Measurements from ENCODE around the gene CLEC14A.

The CLEC14A gene

DNA sequence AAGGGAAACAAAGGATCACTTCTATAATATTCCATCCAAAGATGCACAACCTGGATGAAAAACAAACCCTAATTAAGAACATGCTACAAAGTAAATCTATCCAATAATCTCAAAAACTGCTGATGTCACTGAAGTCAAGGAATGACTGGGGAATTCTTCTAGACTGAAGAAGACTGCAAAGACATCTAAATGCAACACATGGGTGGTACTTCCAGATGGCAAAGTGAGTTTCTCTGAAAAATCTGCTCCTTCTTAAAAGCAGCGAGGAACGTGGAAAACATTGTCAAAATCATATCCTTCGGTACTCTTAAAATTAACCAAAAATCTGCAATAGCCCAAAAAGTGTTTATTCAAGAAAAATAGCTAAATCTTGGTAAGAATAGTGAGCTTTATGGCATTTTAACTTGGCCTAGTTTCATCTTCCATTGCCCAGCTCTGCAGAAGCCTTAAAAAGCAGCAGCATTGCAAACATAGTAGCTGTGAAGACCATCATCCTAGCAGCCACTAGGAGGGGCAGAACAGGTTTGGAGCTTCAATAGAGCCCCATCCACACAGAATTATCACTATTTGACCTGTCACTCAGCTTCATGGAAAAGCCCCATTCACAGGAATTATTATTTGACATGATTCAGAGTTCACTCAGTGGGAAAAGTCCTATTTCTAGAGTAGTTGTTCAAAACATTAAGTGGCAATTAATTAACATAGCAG lies 7.4 kb downstream of the CLEC14A start:
- DNase-seq (ENCODE audit: low read depth in 2 of 2): no peak

DNA sequence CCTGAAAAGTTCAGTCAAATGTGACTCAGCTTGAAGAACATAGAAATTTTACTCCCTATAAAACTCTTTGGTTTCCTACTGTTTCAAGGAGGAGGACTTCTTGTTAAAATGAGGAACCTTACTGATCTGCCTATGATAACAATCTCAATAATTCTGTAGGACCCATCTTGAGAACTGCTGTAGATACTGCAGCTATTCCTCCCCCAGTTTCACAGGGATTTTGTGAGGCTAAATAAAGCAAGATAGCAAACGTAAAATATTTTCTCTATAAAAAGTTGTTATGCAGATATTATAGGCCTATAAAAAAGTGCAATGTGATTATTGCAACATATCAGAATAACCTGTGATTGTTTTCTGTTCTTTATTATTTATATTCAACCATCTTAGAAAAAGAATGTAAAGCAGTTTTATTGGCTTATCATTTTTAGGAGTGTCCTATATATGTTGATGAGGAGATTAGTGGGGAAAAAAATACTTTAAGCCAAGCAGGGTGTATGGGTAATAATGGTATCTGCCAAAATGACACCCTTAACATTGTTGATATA lies 12.1 kb downstream of the CLEC14A start:
- no peak for DNase-seq (ENCODE audit: low read depth in 2 of 2)

DNA sequence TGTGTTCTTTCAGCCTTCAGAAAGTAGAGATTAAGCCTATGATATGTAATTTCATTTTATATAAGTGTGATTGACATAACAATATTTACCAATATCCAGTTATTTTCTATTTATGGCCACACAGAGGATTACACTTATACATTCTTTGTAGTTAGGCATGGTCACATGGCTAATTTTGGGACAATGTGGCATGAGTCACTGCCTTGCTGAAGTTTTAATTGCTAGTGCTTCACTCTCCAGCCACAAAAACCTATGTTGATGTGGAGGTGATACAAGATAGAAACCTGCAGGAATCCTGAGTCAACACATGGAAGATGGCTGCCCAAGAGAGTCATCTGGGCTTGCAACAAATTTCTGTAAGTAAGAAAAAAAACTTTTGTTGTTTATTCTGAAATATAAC lies 17.0 kb downstream of the CLEC14A start:
- no peak for DNase-seq (ENCODE audit: low read depth in 2 of 2)

DNA sequence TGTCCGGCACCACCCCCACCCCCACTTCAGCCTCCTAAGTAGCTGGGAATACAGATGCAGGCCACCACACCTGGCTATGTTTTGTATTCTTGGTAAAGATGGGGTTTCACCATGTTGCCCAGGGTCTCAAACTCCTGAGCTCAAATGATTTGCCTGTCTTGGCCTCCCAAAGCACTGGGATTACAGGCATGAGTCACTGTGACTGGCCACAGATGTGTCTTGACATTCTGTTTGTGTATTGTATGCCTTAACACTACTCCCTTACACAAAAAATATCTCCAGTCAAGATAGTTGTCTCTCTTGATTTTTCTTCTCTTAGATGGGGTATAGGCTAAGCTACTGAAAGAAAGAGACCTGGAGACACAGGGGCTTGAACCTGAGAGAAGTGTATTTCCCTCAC lies 17.6 kb downstream of the CLEC14A start:
- DNase-seq (ENCODE audit: low read depth in 2 of 2): no peak

DNA sequence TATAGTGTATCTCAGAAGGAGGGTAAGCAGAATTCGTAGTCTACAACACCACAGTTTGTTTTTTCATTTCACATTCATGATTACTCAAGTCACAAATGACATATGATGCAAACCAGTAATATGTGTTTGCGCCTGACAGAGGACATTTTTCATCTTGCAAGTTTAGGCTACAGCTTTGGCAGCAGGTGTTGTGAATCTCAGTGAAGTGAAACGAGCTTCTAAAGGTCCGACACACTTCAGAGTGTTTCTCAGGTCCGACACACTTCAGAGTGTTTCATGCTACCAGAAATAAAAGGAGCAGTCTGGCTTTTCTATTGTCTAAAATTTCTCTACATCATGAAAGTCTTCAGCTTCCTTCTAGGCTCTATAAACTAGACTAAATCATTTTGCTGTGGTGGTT lies 22.7 kb downstream of the CLEC14A start:
- DNase-seq (ENCODE audit: low read depth in 2 of 2): no peak

DNA sequence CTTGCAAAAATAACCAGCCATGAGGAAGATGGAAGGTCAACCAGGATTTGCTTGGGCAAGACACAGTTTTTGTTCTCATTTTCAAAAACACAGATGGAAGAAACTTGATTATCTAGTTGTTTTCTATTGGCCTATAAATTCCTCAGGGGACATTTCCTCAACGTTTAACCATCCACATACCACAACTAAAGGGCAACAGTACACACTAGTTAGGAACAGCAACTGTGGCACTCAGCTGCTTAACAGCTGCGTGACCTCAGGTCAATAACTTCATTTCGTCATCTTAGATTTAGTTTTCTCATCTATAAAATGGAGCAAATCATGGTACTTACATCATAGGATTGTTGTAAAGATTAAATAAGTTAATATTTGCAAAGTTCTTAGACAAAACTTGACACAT lies 29.5 kb downstream of the CLEC14A start:
- DNase-seq (ENCODE audit: low read depth in 2 of 2): no peak

DNA sequence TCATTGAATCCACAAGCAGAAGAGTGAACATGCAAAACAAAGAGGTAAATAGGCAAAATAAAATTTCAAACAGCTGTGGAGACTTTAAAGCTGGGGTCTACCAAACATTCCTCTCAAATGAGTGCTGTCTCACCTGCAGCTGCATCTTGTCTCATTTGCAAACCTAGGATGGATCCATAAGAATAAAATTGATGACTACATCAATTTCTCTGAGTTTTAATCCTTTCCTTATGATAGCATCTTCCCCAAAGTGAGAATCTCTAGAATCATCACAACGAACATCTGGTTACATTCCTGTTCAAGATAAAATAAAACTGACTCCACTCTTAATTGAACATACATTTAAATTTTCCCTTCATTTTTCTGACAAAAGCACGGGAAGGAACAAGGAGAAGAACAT lies 29.9 kb downstream of the CLEC14A start:
- DNase-seq (ENCODE audit: low read depth in 2 of 2): no peak

DNA sequence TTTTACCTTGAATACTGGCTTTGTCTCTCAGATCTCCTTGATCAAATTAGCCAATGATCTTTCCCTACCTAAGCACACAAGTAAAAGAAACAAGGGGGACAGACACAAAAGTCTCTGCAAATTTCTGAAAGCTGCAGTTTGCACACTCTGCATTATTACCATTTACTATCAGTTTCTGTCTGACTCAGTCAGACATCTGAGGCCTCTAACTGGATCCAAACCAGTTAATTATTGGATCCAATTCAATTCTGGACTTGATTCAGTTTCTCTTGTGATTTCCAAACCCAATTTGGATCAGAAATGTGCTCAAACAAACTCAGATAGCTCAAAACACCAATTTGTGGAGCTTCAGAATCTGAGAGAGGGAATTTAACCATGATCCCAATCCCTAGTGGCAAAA lies 31.6 kb downstream of the CLEC14A start:
- DNase-seq (ENCODE audit: low read depth in 2 of 2): no peak

DNA sequence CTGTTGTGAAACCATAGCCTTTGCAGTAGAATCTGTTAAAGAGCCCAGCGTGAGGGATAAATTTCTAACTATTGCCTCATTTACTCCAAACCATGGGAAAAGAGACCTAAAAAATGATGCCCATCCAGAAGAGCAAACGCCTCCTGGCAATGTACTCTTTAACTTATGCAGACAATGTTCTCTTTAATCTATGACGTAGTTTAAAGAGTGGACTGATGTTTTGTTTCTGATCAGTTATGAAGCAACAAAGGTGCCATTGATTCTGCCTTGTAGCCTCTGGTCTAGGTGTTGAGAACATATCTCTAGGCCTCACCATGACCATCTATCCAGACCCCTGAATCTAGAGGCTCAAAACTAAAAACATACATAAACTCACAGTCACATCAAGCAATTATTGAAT lies 34.8 kb downstream of the CLEC14A start:
- DNase-seq (ENCODE audit: low read depth in 2 of 2): no peak

DNA sequence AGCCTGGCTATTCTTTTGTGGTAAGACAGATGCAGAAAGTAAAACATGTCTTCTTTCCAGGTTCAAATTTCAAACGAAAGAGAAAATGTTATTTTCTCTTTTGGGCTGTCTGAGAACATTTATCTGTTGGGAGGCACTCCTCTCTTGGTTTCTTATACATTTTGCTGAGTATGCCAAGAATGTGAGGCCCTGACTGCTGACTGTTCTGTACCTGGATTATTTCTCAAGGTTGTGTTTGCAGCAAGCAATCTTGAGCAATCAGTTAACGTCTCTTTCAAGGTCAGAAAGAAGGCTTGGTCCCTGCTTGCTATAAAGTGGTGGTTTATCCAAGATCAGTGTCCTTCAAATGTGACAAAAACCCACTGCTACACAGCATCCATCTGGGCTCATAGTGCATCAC lies 38.3 kb downstream of the CLEC14A start:
- no peak for DNase-seq (ENCODE audit: low read depth in 2 of 2)

DNA sequence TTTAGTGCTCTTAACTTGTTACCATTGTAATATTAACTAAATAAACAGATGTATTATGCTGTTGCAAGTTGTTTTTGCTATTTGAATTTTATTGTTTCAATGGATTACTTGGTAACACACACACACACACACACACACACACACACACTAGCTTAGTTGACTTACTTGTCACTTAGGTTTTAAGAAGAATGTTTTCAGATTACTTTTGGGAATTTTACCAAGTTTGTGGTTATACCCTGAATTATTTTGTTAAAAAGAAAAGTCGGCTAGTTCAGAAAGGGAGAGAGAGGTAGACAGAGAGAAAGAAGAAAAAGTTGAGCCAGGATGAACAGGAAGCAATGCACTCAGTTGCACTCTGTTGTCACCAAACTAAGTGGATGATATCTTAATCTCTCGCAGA lies 42.9 kb downstream of the CLEC14A start:
- no peak for DNase-seq (ENCODE audit: low read depth in 2 of 2)

DNA sequence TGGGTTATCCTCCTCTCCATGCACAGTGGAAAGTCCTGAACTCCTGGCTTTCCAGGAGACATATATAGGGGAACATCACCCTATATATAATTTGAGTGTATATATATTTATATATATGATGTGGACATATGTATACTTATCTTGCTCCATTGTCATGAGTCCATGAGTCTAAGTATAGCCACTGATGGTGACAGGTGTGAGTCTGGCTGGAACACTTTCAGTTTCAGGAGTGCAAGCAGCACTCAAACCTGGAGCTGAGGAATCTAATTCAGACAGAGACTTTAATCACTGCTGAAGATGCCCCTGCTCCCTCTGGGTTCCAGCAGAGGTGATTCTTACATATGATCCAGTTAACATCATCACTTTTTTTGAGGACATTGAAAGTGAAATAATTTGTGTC lies 43.8 kb downstream of the CLEC14A start:
- no peak for DNase-seq (ENCODE audit: low read depth in 2 of 2)

DNA sequence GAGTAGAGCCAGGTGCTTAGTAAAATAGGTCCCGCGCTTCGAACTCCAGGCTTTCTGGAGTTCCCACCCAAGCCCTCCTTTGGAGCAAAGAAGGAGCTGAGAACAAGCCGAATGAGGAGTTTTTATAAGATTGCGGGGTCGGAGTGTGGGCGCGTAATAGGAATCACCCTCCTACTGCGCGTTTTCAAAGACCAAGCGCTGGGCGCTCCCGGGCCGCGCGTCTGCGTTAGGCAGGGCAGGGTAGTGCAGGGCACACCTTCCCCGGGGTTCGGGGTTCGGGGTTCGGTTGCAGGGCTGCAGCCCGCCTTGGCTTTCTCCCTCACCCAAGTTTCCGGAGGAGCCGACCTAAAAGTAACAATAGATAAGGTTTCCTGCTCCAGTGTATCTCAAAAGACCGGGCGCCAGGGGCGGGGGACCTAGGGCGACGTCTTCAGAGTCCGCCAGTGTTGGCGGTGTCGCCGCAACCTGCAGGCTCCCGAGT lies 44.6 kb downstream of the CLEC14A start:
- no peak for DNase-seq (ENCODE audit: low read depth in 2 of 2)

DNA sequence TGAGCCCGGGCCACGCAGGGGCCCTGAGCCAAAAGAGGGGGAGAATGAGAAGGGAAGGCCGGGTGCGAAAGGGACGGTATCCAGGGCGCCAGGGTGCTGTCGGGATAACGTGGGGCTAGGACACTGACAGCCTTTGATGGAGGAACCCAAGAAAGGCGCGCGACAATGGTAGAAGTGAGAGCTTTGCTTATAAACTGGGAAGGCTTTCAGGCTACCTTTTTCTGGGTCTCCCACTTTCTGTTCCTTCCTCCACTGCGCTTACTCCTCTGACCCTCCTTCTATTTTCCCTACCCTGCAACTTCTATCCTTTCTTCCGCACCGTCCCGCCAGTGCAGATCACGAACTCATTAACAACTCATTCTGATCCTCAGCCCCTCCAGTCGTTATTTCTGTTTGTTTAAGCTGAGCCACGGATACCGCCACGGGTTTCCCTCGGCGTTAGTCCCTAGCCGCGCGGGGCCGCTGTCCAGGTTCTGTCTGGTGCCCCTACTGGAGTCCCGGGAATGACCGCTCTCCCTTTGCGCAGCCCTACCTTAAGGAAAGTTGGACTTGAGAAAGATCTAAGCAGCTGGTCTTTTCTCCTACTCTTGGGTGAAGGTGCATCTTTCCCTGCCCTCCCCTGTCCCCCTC lies 45.2 kb downstream of the CLEC14A start:
- no peak for DNase-seq (ENCODE audit: low read depth in 2 of 2)

DNA sequence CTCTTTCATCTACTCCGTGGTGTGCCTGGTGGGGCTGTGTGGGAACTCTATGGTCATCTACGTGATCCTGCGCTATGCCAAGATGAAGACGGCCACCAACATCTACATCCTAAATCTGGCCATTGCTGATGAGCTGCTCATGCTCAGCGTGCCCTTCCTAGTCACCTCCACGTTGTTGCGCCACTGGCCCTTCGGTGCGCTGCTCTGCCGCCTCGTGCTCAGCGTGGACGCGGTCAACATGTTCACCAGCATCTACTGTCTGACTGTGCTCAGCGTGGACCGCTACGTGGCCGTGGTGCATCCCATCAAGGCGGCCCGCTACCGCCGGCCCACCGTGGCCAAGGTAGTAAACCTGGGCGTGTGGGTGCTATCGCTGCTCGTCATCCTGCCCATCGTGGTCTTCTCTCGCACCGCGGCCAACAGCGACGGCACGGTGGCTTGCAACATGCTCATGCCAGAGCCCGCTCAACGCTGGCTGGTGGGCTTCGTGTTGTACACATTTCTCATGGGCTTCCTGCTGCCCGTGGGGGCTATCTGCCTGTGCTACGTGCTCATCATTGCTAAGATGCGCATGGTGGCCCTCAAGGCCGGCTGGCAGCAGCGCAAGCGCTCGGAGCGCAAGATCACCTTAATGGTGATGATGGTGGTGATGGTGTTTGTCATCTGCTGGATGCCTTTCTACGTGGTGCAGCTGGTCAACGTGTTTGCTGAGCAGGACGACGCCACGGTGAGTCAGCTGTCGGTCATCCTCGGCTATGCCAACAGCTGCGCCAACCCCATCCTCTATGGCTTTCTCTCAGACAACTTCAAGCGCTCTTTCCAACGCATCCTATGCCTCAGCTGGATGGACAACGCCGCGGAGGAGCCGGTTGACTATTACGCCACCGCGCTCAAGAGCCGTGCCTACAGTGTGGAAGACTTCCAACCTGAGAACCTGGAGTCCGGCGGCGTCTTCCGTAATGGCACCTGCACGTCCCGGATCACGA lies 46.0 kb downstream of the CLEC14A start:
- no peak for DNase-seq (ENCODE audit: low read depth in 2 of 2)

DNA sequence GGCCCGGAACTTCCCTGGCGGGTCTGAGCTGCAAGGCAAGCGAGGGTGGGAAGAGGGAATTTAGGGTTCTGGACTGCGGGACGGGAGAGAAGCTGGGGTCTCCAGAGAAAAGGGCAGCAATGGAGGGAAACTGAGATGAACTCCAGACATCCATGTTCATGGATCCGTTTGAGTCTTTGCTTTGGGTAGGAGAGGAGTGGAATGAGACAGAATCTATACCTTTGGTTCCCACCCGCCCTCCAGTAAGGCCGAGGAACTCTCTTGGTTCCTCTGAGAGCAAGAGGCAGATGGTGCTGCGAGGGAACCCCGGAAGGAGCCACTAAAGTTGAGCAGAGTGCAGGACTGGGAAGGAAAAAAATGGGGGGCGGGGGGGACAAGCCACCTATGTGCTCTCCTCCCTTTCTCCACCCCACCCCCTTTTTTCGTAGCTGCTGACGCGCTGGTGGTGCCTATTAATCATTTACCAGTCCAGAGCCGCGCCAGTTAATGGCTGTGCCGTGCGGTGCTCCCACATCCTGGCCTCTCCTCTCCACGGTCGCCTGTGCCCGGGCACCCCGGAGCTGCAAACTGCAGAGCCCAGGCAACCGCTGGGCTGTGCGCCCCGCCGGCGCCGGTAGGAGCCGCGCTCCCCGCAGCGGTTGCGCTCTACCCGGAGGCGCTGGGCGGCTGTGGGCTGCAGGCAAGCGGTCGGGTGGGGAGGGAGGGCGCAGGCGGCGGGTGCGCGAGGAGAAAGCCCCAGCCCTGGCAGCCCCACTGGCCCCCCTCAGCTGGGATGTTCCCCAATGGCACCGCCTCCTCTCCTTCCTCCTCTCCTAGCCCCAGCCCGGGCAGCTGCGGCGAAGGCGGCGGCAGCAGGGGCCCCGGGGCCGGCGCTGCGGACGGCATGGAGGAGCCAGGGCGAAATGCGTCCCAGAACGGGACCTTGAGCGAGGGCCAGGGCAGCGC lies 47.0 kb downstream of the CLEC14A start:
- no peak for DNase-seq (ENCODE audit: low read depth in 2 of 2)

DNA sequence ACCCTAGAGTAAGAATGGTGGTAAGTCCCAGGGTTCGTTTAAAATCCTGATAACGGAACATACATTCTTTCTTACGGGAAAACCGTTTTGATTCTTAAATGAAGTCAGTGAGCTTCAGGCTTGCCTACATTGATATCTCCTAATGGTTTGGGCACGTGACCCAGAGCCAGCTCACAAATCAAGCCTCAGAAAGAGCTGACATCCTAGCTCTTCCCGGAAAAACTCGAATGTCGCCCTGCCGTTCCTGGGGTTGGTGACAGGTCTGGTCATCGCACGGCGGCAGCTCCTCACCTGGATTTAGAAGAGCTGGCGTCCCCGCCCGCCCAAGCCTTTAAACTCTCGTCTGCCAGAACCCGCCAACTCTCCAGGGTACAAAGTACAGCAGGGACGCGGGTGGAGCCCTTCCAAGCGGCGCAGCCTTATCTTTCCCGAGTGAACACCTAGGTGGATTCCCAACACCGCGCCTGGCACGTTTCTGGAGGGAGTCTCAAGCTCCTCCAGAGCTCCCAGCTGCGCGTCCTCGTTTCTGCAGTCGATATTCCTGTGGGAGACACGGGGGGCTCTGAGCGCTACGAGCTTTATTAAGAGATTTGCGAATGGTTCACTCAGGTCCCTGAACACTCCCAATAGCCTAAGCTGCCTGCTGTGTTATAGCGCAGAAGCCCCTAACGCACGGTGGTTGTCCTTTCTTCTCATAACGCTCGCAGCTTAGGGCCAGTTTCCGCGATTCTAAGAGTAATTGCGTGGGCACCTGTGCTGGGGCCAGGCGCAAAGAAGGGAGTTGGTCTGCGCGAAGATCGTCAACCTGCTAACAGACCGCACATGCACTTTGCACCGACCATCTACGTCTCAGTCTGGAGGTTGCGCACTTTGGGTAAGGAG lies 47.9 kb downstream of the CLEC14A start, which contains the start of gene SSTR1:
TSS of gene SSTR1 (plus strand) at position 169 of the 882 bp plus-strand sequence. CDS start 1,486 bp downstream, outside the sequence.
- DNase-seq (ENCODE audit: low read depth in 2 of 2): no peak

DNA sequence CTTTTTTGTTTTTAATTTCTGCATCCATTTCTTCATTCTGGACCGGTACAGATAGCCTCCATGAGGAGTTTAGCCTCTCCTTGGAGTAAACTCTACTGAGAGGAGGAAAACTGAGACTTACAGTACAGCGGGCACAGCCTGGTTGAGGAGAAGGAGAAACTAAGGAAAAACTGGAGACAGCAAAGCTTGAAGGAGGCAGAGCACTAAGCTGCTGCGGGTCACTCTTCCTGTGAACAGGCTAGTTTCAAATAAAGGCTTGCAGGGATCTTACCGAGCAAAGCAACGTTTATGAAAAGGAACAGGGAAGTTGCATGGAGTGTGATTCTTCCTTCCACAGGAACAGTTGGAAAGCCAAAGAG lies 48.5 kb downstream of the CLEC14A start:
- DNase-seq (ENCODE audit: low read depth in 2 of 2): no peak

DNA sequence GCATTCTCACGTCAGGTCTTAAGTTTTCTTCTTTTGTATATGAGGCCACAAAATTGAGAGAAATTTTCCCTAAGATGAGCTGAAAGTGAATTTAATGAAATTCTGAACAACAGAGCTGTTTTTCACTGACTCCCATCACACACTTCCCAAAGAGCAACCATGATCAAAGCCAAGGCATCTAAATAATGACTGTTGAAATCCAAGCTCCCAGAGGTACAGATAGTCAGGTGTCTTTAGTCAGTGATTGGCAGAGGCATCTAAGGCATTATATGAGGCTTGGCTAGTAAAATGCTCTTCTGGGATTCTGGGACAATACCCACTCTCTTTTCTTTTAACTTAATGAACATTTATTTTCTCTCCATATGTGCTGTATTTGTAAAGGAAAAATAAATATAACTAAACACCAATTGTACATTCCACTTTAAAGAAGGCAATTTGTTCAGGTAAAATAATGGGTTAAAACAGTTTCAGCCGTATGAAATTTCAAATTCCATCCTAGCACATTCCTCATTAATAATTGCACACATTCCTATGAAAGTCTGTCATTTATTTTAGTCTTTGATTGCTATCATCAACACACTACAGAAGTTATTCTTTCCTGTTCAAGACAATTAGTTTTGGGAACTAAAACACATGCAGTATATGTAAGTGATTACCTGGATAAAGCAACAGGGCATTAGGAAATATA lies 49.1 kb downstream of the CLEC14A start:
- DNase-seq (ENCODE audit: low read depth in 2 of 2): no peak
